Left ventricle myocardium inferior (tissue), 1 donor: ENCODE measurements around the gene EEF1AKMT1. TPM values are rescaled to one million over a fixed set of nuclear protein-coding genes. Genes with fewer than 3 reads are reported as not detected.

Experiments used
- DNase-seq: peaks from one replicate; pipeline ENCODE4 v3.0.0-alpha.2; 2020
- H3K27ac ChIP-seq: fragments of 200-600 bp; replicated peaks from 2 replicates; pipeline ENCODE4 v1.8.0; 2021
- H3K27me3 ChIP-seq: fragments of 200-600 bp; 2 replicates; pipeline ENCODE4 v1.8.0; 2021; ENCODE audit warnings: low read depth
- H3K36me3 ChIP-seq: fragments of 200-600 bp; 2 replicates; pipeline ENCODE4 v1.8.0; 2021
- H3K4me1 ChIP-seq: fragments of 200-600 bp; 2 replicates; pipeline ENCODE4 v1.8.0; 2021
- H3K4me3 ChIP-seq: fragments of 200-600 bp; 2 replicates; pipeline ENCODE4 v1.8.0; 2021; ENCODE audit warnings: mild to moderate bottlenecking, moderate library complexity
- H3K9me3 ChIP-seq: fragments of 200-600 bp; replicated peaks from 2 replicates; pipeline ENCODE4 v1.8.0; 2021
- CTCF ChIP-seq: fragments of 200-600 bp; IDR thresholded peaks from 2 replicates; pipeline ENCODE4 v1.8.0; 2021; ENCODE audit warnings: antibody characterized with exemption, mild to moderate bottlenecking, borderline replicate concordance
- intact Hi-C: fragments of 100-400 bp; cut with micrococcal nuclease; formaldehyde crosslinking; loops from one replicate; pipeline ENCODE4 v1.11.0; 2022
- total RNA-seq: library from RNA; stranded (reverse); fragmentation: NEBNext Ultra II Directional; extraction: Animal tissue kit (Norgen Biotek cat#: 25700); gene quantifications from one replicate; pipeline ENCODE4 v1.2.1, GENCODE V29; 2021
- donor health status: DM: no; HTN: yes; CAD: no; lungs with severe emphysema.

The EEF1AKMT1 gene
- total RNA-seq, 1 donor from 2014 or later: 10.1 TPM

DNA sequence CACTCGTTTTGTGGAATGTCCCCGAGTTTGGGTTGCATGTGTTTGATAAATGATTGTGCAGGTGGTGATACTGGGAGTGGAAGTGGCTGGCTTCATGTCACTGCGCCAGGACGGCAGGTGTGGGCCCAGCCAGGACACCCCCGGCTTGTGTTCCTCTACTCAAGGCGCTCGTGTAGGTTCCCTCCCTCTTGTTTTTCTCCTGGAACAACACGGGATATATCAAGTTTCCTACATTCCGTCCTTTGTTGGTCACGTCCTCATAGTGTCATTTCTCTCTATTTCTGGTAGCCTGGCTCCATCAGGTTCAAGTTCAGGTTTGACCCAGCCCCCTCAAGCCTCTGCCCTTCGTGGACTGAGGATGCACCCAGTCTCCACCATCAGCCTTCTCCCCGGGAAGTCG is 54.0 kb downstream of the EEF1AKMT1 start:
- no peak for TF ChIP-seq CTCF
- Histone ChIP-seq H3K9me3 (no peaks in the 10 kb centered on the region), H3K4me1 (peaks cover 20% of the 10 kb centered on the region), H3K4me3 (no peak overlapping the region), H3K27ac (no peak overlapping the region), H3K36me3 (no peaks in the 10 kb centered on the region), H3K27me3 (peaks cover 23% of the 10 kb centered on the region)
- no peak for DNase-seq
- intact Hi-C loops: loop anchor here (5.0 to 10.0 kb wide), 2 partner anchors 208 to 225 kb away; no protein-coding TSS in a partner anchor

DNA sequence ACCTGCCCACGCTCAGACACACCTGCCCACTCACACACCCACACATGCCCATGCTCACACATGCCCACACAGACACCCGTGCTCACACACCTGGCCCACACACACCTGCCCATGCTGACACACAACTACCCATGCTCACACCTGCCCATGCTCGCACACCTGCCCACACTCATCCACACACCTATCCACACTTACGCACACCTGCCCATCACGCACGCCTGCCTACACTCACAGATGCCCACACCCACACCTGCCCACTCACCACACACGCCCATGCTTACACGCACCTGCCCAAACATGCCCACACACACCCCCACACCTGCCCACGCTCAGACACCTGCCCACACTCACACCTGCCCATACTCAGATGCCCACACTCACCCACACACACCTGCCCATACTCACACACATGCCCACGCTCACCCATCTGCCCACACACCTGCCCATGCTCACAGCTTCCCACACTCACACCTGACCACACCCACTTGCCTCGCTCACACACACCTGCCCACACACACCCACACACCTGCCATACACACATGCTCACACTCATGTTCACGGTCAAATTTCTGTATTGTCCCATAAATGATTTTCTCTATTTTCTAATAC is 54.7 kb downstream of the EEF1AKMT1 start:
- peaks cover 27% of the 10 kb centered on the region for H3K4me1 ChIP-seq
- H3K27ac ChIP-seq: no peak overlapping the region
- no peak for DNase-seq
- peaks cover 23% of the 10 kb centered on the region for H3K27me3 ChIP-seq
- H3K4me3 ChIP-seq: no peak overlapping the region
- H3K36me3 ChIP-seq: no peaks in the 10 kb centered on the region
- no peak for TF ChIP-seq CTCF
- H3K9me3 ChIP-seq: no peaks in the 10 kb centered on the region
- intact Hi-C loops: loop anchor here (5.0 to 10.0 kb wide), 2 partner anchors 208 to 224 kb away; no protein-coding TSS in a partner anchor

DNA sequence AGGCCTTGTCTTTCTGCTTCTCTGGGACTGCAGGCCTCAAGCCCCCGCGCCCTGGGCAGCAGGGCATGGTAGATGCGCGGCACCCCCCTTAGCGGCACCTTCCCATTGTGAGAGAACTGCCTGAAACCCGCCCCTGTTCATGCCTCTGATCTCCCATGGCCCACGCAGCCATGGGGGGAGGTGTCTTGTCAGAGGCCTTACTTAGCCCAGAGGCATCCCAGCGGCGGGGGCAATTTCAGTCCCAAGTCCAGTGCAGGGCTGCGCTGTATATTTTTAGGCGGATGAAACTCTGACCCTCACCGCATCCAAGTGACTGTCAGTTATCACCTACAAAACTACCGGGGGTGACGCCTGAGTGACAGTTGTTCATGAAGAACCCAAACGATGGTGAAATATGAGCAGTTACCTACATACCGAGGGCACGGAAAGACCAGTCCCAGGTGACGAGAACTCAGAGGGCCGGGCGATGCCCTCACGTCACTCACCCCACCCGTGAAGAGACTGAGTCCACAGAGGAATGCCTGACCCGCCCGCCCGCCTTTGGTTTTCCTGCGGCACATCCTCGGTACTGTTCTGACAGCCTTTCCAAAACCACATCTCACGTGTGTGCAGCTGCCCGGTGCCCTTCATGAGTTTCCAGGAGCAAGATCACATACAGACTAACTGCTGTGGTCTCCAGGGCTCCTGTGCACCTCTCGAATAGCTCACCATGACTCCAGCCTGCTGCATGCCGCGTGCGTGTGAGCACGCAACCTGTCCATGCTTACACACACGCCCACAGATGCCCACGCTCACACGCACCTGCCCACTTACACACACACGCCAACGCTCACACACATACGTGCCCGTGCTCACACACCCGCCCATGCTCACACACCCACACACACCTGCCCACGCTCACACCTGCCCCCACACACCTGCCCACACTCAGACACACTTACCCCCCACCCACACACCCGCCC is 55.9 kb downstream of the EEF1AKMT1 start:
- H3K4me1 ChIP-seq: peaks cover 39% of the 10 kb centered on the region

GRCh38 chr13:20716951-20717350 is 56.8 kb downstream of the EEF1AKMT1 start:
- no peak for TF ChIP-seq CTCF
- DNase-seq: no peak
- Histone ChIP-seq H3K27ac (no peak overlapping the region), H3K9me3 (no peaks in the 10 kb centered on the region), H3K4me1 (peaks cover 39% of the 10 kb centered on the region), H3K36me3 (no peaks in the 10 kb centered on the region), H3K27me3 (peaks cover 23% of the 10 kb centered on the region), H3K4me3 (no peak overlapping the region)
- intact Hi-C loops: loop anchor here (5.0 to 10.0 kb wide), 2 partner anchors 210 to 222 kb away; no protein-coding TSS in a partner anchor

More for the DNA sequence above, 55.9 kb downstream of the EEF1AKMT1 start:
- intact Hi-C loops: loop anchor here (5.0 to 10.0 kb wide), 2 partner anchors 209 to 223 kb away; no protein-coding TSS in a partner anchor
- TF ChIP-seq CTCF: no peak
- Histone ChIP-seq H3K27me3 (peaks cover 23% of the 10 kb centered on the region), H3K36me3 (no peaks in the 10 kb centered on the region), H3K9me3 (no peaks in the 10 kb centered on the region), H3K4me3 (no peak overlapping the region), H3K27ac (no peak overlapping the region)
- no peak for DNase-seq

- H3K27ac ChIP-seq: peak overlapping the region; percentile 80
- TF ChIP-seq CTCF: no peak
- no peak for DNase-seq
- intact Hi-C loops: loop anchor here (5.0 to 10.0 kb wide), 2 partner anchors 212 to 221 kb away; no protein-coding TSS in a partner anchor
- H3K9me3 ChIP-seq: no peaks in the 10 kb centered on the region
- peaks cover 8% of the 10 kb centered on the region for H3K27me3 ChIP-seq
- no peak overlapping the region for H3K4me3 ChIP-seq
- H3K36me3 ChIP-seq: no peaks in the 10 kb centered on the region
- H3K4me1 ChIP-seq: peaks cover 29% of the 10 kb centered on the region
Measured at GRCh38 chr13:20715330-20715712, 58.4 kb downstream of the EEF1AKMT1 start.
